HAP-1 (cell line): ENCODE measurements around the gene PMAIP1.

Experiments used
- DNase-seq, 2 experiments: peaks; one replicate each; pipeline ENCODE4 v3.0.0-alpha.2; 2016 to 2020; ENCODE audit warnings: low spot score in 2 of 2
- H3K27me3 ChIP-seq: fragments of 250-450 bp; sonication (Bioruptor Pico); 2 replicates; pipeline ENCODE4 v1.5.1; 2020; ENCODE audit warnings: low read depth, mild to moderate bottlenecking, moderate library complexity
- H3K36me3 ChIP-seq: fragments of 250-450 bp; sonication (Bioruptor Pico); replicated peaks from 2 replicates; pipeline ENCODE4 v1.5.1; 2020; ENCODE audit warnings: mild to moderate bottlenecking
- H3K4me1 ChIP-seq: fragments of 250-450 bp; sonication (Bioruptor Pico); 2 replicates; pipeline ENCODE4 v1.5.1; 2020; ENCODE audit warnings: mild to moderate bottlenecking
- H3K4me3 ChIP-seq: fragments of 250-450 bp; sonication (Bioruptor Pico); 2 replicates; pipeline ENCODE4 v1.5.1; 2020; ENCODE audit warnings: mild to moderate bottlenecking, moderate library complexity
- H3K9me3 ChIP-seq: fragments of 250-450 bp; sonication (Bioruptor Pico); 2 replicates; pipeline ENCODE4 v1.5.1; 2020; ENCODE audit warnings: mild to moderate bottlenecking, moderate library complexity
- in situ Hi-C: fragments of 300-500 bp; cut with MboI; formaldehyde crosslinking; loops from 3 replicates; pipeline ENCODE4 v1.14.3; 2020; ENCODE audit warnings: low sequenced_read_pairs, inconsistent platforms, mixed read lengths

The PMAIP1 gene

DNA sequence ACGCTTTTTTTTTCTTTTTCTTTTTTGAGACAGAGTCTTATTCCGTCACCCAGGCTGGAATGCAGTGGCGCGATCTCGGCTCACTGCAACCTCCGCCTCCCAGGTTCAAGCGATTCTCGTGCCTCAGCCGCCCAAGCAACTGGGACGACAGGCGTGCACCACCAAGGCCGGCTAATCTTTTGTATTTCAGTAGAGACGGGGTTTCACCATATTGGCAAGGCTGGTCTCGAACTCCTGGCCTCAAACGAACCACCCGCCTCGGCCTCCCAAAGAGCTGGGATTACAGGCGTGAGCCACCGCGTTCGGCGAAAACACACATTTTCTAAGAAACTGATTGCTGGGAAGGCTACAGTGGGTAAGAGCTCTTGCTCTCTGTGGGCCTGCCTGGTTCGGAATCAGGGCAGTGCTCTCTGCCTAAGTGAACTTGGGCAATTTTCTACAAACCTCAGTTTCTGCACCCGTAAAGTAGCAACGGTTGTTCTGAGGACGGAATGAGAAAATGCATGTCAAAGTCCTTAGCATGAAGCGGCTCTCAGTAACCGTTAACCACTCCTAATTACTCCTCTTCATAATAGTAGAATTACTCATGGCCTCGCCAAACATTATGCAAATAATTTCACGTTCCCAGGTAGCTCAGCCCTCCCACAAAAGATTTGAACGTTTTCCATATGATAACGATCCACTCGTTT, 1.0 kb upstream of the PMAIP1 start:
- Histone ChIP-seq H3K4me3 (peak overlapping the region; percentile 72; the same call in 1 of the 2 replicates), H3K27me3 (no peaks in the 10 kb centered on the region), H3K36me3 (peaks cover 12% of the 10 kb centered on the region), H3K4me1 (peaks cover 18% of the 10 kb centered on the region), H3K9me3 (0 out of 2 replicates have a peak, but pooled peaks cover 2% of the 10 kb centered on the region)
- in situ Hi-C loops, result no loop called here
- no peak for DNase-seq

DNA sequence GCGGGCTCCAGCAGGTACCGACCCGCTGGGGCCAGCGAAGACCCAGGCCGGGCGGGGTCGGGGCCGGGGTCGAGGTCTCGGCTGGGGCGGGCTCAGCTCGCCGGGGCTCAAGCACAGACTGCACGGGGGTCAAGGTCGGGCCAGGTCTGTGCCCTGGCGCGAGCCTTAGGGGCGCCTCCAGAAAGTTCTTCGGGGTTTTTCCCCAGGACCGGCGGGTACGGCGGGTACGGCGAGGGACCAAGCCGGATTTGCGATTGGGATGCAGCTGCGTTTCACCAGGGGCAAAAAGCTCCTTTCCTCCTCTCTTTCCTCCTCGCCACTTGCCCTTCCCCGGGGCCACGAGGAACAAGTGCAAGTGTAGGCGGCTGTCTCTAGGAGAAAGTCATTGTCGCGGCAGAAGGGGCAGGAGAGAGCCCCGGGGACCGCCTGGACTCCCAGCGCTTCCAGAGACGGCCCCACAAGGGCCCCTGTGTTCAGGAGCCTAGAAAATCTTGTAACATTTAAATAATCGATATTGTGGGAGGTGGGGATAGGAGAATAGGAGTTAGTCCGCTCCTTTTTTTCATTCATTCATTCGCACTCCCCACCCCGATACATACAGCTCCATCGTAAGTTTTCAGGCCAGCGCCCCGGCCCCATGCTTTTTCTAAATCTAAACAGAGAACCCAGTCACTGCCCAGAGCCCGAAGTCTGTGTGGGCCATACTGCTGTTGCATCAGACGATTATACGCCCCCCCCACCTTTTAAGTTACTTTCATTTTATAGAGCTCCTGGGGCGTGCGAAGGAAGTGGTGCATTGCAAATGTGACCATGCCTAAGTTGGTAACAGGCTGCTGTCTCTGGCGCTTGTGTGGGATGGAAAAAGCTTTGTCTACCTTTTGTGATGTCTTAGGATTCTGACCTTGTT, 679 bp downstream of the PMAIP1 start:
- Histone ChIP-seq H3K36me3 (peaks cover 12% of the 10 kb centered on the region), H3K9me3 (0 out of 2 replicates have a peak, but pooled peaks cover 2% of the 10 kb centered on the region), H3K27me3 (no peaks in the 10 kb centered on the region), H3K4me1 (peaks cover 18% of the 10 kb centered on the region), H3K4me3 (peak overlapping the region; percentile 72)
- in situ Hi-C loops, result no loop called here
- peak; percentile 75 to 78 for DNase-seq

DNA sequence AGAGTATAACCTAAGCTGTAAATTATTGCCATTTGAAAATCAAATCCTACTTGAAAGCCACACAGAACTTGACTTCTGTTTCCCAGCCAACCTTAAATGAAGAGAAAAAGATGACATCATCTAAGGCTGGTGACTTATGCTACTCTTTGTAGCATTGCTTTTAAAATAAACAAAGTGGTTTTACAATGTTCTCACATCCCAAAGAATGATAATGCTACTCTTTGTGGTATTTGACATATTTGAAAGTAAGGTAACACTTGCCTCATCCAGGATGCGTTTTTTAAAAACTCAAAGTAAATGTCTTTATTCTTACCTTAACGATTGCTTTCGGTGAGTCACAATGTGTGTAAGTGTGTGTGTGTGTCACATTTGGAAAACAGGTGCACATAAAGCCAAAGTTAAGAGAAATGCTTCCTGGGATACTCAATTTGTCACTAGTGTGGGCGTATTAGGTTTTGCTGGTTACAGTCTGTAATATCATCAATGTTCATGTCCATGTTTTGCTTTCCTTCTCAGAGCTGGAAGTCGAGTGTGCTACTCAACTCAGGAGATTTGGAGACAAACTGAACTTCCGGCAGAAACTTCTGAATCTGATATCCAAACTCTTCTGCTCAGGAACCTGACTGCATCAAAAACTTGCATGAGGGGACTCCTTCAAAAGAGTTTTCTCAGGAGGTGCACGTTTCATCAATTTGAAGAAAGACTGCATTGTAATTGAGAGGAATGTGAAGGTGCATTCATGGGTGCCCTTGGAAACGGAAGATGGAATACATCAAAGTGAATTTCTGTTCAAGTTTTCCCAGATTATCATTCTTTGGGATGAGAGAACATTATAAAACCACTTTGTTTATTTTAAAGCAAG, 2.6 kb downstream of the PMAIP1 start:
- Histone ChIP-seq H3K4me1 (peaks cover 18% of the 10 kb centered on the region), H3K9me3 (0 out of 2 replicates have a peak, but pooled peaks cover 2% of the 10 kb centered on the region), H3K27me3 (no peaks in the 10 kb centered on the region), H3K36me3 (peaks cover 12% of the 10 kb centered on the region), H3K4me3 (peak overlapping the region; percentile 72; the same call in 1 of the 2 replicates)
- in situ Hi-C loops, result no loop called here
- DNase-seq, result no peak

DNA sequence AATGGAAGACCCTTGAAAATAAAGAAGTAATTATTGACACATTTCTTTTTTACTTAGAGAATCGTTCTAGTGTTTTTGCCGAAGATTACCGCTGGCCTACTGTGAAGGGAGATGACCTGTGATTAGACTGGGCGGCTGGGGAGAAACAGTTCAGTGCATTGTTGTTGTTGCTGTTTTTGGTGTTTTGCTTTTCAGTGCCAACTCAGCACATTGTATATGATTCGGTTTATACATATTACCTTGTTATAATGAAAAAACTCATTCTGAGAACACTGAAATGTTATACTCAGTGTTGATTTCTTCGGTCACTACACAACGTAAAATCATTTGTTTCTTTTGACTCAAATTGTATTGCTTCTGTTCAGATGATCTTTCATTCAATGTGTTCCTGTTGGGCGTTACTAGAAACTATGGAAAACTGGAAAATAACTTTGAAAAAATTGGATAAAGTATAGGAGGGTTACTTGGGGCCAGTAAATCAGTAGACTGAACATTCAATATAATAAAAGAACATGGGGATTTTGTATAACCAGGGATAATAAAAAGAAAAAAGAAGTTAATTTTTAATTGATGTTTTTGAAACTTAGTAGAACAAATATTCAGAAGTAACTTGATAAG, 3.3 kb downstream of the PMAIP1 start:
- Histone ChIP-seq H3K9me3 (0 out of 2 replicates have a peak, but pooled peaks cover 2% of the 10 kb centered on the region), H3K4me3 (no peak overlapping the region), H3K27me3 (no peaks in the 10 kb centered on the region), H3K36me3 (peaks cover 12% of the 10 kb centered on the region), H3K4me1 (peaks cover 16% of the 10 kb centered on the region)
- in situ Hi-C loops, result no loop called here
- no peak for DNase-seq

DNA sequence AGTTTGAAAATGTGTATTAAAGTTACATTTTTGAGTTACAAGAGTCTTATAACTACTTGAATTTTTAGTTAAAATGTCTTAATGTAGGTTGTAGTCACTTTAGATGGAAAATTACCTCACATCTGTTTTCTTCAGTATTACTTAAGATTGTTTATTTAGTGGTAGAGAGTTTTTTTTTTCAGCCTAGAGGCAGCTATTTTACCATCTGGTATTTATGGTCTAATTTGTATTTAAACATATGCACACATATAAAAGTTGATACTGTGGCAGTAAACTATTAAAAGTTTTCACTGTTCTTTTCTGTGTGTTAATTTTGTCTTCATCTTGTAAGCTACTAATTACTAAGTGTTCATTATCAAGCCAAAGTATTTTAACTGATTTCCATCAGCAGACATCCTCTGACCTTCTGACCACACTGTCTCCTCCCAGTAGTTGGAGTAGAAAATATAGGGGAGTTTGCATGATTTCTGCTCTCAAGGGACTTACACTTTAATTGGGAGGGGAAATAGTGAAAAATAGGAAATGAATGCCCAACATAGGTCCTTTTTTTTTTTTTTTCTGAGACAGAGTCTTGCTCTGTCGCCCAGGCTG, 4.3 kb downstream of the PMAIP1 start:
- Histone ChIP-seq H3K4me1 (peaks cover 13% of the 10 kb centered on the region), H3K27me3 (no peaks in the 10 kb centered on the region), H3K4me3 (no peak overlapping the region), H3K9me3 (0 out of 2 replicates have a peak, but pooled peaks cover under 1% of the 10 kb centered on the region), H3K36me3 (peaks cover 12% of the 10 kb centered on the region)
- in situ Hi-C loops, result no loop called here
- DNase-seq, result no peak

DNA sequence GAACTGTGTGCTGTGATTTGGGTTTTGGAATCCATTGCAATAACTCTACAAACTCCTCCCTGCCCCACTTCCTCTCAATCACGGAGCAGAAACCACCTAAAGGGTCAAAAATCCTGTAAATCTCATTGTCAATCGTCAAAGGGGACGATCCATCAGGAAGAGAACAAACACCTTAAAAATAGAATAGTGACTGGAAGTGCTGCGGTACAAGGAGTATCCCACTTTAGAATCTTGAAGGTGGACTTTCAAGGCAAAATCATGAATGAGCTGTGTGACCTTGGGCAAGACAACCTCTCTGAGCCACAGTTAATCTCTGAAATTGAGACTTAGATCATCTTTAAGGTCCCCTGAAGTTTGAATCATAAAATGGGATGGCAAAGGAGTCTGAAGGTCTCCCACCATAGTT, 5.9 kb downstream of the PMAIP1 start:
- in situ Hi-C loops, result no loop called here
- H3K27me3 ChIP-seq, result no peaks in the 10 kb centered on the region
- no peaks in the 10 kb centered on the region for H3K9me3 ChIP-seq
- DNase-seq, result no peak
- peaks cover 12% of the 10 kb centered on the region for H3K36me3 ChIP-seq
- no peak overlapping the region for H3K4me3 ChIP-seq
- peaks cover 10% of the 10 kb centered on the region for H3K4me1 ChIP-seq

DNA sequence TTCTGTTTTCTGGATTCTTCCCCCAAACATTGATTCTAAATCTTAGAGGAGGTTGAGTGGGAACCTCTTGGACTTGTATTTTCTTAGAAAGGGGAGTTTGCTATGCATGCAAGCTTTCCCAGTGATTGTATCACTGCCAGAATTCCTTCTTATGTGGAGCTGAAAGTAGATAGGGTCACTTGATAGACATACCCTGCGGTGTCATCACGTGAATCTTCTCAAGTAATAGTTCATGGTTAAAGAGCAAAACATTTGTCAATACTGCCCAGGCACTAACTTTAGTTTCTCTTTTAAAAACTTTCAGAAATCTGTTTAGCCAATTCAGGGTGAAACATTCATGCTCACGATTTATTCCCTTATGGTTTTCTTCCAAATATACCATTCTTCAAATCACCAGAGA, 6.4 kb downstream of the PMAIP1 start:
- in situ Hi-C loops, result no loop called here

DNA sequence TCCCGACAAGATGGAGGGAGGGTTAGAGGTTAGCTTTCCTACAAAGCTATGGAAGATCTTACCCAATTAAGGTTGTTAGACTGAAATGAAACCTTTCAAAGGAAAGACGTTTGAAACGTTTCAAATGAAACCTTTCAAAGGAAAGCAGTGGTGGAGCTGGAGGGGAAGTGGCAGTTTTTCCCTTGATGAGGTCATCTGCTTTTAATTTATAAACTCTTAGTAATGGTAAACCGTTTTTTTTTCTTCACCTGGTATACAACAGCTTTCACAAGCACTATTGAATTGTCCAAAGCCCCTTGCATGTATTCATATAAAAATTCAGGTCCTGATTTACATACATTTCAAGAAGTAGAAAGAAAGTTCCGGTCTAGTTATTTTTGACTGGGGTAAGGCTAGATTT, 7.4 kb downstream of the PMAIP1 start:
- Histone ChIP-seq H3K36me3 (peaks cover 12% of the 10 kb centered on the region), H3K4me1 (peaks cover 2% of the 10 kb centered on the region; the same call in 1 of the 2 replicates), H3K9me3 (no peaks in the 10 kb centered on the region), H3K4me3 (no peak overlapping the region), H3K27me3 (no peaks in the 10 kb centered on the region)
- DNase-seq, result no peak
- in situ Hi-C loops, result no loop called here

More for the DNA sequence above, 6.4 kb downstream of the PMAIP1 start:
- H3K9me3 ChIP-seq, result no peaks in the 10 kb centered on the region
- H3K27me3 ChIP-seq, result no peaks in the 10 kb centered on the region
- H3K36me3 ChIP-seq, result peaks cover 12% of the 10 kb centered on the region
- peaks cover 10% of the 10 kb centered on the region for H3K4me1 ChIP-seq
- no peak for DNase-seq
- no peak overlapping the region for H3K4me3 ChIP-seq

DNA sequence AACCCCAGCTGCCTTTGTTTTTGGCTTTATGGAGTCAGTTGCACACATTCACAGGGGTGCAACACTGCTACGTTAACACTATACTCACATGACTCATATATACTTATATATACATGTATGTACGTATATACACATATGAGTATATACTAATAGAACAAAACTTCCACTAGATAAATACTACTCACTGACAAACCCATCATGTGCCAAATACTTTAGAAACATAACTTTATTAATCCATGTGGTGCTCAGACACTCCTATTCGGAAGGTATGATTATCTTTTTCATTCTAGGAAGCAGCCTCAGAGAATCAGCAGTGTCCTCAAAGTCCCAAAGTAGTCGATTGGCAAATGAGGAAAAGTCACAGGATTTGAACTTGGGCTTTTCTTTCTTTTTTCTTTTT, 7.9 kb downstream of the PMAIP1 start:
- Histone ChIP-seq H3K9me3 (no peaks in the 10 kb centered on the region), H3K4me3 (no peak overlapping the region), H3K36me3 (peaks cover 11% of the 10 kb centered on the region), H3K4me1 (no peaks in the 10 kb centered on the region), H3K27me3 (no peaks in the 10 kb centered on the region)
- DNase-seq, result no peak
- in situ Hi-C loops, result no loop called here

DNA sequence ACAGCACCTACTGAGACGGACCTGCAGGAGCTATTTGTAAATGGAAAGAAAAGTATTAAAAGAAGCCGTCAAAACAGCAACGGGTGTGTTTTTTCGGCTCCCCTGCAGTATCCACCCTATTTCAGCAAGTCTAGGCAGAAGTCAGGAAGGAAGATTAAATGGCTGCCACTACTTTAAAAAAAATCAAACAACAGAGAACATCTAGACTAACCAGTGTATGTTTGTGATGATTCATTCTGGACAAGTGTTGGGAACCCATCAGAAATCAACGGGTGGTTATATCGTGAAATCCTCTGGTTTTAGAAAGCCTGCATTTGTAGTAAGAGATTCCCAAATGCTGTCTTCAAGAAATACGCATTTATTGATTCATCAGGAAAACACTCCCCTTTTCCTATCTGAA, 9.0 kb downstream of the PMAIP1 start:
- DNase-seq, result no peak
- Histone ChIP-seq H3K9me3 (no peaks in the 10 kb centered on the region), H3K4me3 (no peak overlapping the region), H3K4me1 (no peaks in the 10 kb centered on the region), H3K27me3 (no peaks in the 10 kb centered on the region), H3K36me3 (no peaks in the 10 kb centered on the region)
- in situ Hi-C loops, result no loop called here

DNA sequence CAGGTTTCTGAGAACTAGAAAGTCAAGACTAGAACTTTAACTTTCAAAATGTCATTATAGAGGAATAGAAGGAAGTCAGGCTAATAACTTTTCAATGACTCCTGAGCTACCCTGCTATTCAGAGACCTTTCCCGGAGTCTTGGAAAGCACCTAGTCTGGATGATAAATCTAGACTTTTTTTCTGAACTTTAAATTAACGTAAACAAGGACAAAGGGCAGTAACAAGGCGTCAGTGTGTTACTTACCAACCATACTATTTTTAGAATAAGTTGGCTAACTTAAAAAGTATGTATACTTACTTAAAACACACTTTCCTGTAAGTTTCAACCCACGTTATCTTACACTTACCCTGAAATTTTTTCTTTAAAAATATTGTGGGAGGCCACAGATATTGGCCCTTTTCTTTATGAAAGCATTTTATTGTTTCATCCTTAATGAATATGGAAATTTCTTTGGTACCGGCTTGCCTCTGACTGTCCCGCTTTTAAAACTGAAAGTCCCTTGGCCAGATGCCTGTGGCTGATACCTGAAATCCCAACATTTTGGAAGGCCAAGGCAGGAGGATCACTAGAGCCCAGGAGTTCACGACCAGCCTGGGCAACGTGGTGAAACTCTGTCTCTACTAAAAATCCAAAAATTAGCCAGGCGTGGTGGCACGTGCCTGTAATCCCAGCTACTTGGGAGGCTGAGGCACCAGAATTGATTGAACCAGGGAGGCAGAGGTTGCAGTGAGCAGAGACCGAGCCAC, 9.7 kb downstream of the PMAIP1 start:
- Histone ChIP-seq H3K9me3 (no peaks in the 10 kb centered on the region), H3K36me3 (no peaks in the 10 kb centered on the region), H3K27me3 (no peaks in the 10 kb centered on the region), H3K4me1 (no peaks in the 10 kb centered on the region), H3K4me3 (no peak overlapping the region)
- no peak for DNase-seq
- in situ Hi-C loops, result no loop called here

DNA sequence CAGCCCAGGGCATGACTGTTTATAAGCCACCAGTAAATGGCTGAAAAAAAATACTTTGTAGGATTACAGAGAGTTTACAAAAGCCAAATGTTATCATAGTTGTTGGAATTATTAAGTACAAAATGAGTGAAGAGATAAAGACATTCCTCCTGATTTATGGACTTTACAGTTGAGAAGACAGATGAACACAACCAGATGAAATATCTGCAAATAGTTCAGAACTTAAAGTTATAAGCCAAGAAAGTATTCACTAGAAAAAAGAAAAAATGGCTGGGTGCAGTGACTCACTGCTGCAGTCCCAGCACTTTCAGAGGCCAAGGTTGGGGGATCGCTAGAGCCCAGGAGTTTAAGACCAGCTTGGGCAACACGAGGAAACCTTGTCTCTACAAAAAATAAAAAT, 11.2 kb downstream of the PMAIP1 start:
- DNase-seq, result no peak
- no peaks in the 10 kb centered on the region for H3K4me1 ChIP-seq
- in situ Hi-C loops, result no loop called here

More for the DNA sequence above, 11.2 kb downstream of the PMAIP1 start:
- Histone ChIP-seq H3K27me3 (no peaks in the 10 kb centered on the region), H3K36me3 (no peaks in the 10 kb centered on the region), H3K9me3 (no peaks in the 10 kb centered on the region), H3K4me3 (no peak overlapping the region)
